Suprapubic skin (tissue), 4 donors: ENCODE results near the gene ENGASE. TPM values are rescaled to one million over a fixed set of nuclear protein-coding genes. Genes with fewer than 3 reads are reported as not detected.

Experiments used
- DNase-seq, 2 donors: peaks; one replicate each; pipeline ENCODE4 v3.0.0-alpha.2; 2019; ENCODE audit warnings: low spot score in 2 of 2
- H3K27ac ChIP-seq: fragments of 200-600 bp; sonication (generic); one replicate; pipeline ENCODE4 v1.5.1; 2019
- H3K27me3 ChIP-seq: fragments of 200-600 bp; sonication (generic); one replicate; pipeline ENCODE4 v1.5.1; 2019
- H3K36me3 ChIP-seq: fragments of 200-600 bp; sonication (generic); one replicate; pipeline ENCODE4 v1.5.1; 2019
- H3K4me1 ChIP-seq: fragments of 200-600 bp; sonication (generic); one replicate; pipeline ENCODE4 v1.5.1; 2019
- H3K4me3 ChIP-seq: fragments of 200-600 bp; sonication (generic); one replicate; pipeline ENCODE4 v1.5.1; 2019; ENCODE audit warnings: mild to moderate bottlenecking
- H3K9me3 ChIP-seq: fragments of 200-600 bp; sonication (generic); one replicate; pipeline ENCODE4 v1.5.1; 2019
- EP300 ChIP-seq: sonication (generic); formaldehyde crosslinking; IDR thresholded peaks from one replicate; pipeline ENCODE4 v1.6.1; 2017; ENCODE audit warnings: antibody characterized with exemption
- POLR2A ChIP-seq, 2 donors: fragments of 450-650 bp; IDR thresholded peaks; one replicate each; pipeline ENCODE4 v1.6.1; 2017; ENCODE audit warnings: antibody characterized with exemption in 2 of 2, mild to moderate bottlenecking in 2 of 2, moderate library complexity in 2 of 2
- POLR2AphosphoS5 ChIP-seq, 3 donors: sonication (generic); formaldehyde crosslinking; IDR thresholded peaks; one replicate each; pipeline ENCODE4 v1.6.1; 2017; ENCODE audit warnings: antibody characterized with exemption in 3 of 3
- whole genome bisulfite sequencing: methylation state at CpG from one replicate; pipeline ENCODE4 v1.1.5; 2018; 5-methylcytosine and 5-hydroxymethylcytosine counted together
- total RNA-seq, 4 donors: library from RNA; depleted of rRNA; stranded (reverse); fragments of >200 nt; gene quantifications; one replicate each; pipeline ENCODE4 v1.1.0, GENCODE V29; 2016
- TF ChIP-seq, protein P1 (sequence below), 2 donors: fragments of 200-600 bp in 1 of 2; fragments of 450-650 bp in 1 of 2; sonication (generic) in 1 of 2; IDR thresholded peaks; one replicate each; pipeline ENCODE4 v1.5.1; 2016 to 2019; ENCODE audit warnings: antibody characterized with exemption in 2 of 2, mild to moderate bottlenecking in 1 of 2, moderate library complexity in 1 of 2

The ENGASE gene
- total RNA-seq, 4 donors from 2014 or later: 20.6 to 87.6 (median 38.4) TPM

DNA sequence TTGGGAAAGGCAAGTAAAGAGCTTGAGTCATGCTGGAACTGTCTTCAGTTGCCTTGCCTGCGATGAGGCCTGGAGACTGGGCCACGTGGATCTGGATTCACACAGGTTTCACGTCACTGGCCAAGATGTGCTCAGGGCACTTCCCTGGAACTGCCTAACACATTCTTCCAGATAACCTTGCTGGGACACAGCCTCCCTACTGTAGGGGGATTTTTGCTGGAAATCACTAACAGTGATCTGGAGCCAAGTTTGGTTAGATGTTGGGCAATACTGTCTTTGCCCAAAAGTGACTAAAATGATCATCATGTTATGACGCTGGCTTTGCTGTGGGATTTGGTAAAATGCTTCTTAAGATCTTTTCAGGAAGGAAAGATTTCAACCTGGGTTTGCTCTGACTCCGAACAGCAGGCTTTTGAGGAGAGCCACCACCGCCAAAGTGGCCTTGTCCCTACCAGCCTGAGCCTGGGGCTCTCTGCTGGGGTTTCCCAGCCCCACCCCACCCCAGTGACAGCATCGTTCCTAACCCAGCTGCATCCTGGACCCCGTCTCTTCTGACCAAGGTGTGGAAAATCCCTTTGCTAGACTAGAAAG, 36.0 kb upstream of the ENGASE start:
- Histone ChIP-seq H3K27ac (peak overlapping the region; percentile 71), H3K4me1 (peaks cover 56% of the 10 kb centered on the region), H3K27me3 (no peaks in the 10 kb centered on the region), H3K36me3 (no peaks in the 10 kb centered on the region), H3K4me3 (no peak overlapping the region), H3K9me3 (no peaks in the 10 kb centered on the region)
- DNase-seq: peak; percentile 83 to 87
- WGBS: 20% methylated on average over 8 of the region's 8 CpGs
- TF ChIP-seq EP300: no peak
- TF ChIP-seq POLR2AphosphoS5 (IDR thresholded peaks at IDR 0.05): peak; percentile 18 to 93 (median 49)

DNA sequence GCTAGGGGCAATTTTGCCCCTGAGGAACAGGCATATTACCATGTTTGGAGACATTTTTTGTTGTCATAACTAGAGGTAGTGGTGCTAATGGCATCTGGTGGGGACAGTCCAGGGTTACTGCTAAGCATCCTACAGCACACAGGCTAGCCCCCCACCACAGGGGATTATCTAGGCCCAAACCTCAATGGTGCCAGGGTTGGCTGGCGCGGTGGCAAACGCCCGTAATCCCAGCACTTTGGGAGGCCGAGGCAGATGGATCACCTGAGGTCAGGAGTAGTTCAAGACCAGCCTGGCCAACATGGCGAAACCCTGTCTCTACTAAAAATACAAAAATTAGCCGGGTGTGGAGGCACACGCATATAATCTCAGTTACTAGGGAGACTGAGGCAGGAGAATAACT, 35.5 kb upstream of the ENGASE start:
- DNase-seq: peak in 1 of 2 donors; percentile 58
- H3K4me1 ChIP-seq: peaks cover 51% of the 10 kb centered on the region
- TF ChIP-seq, protein P1, sequence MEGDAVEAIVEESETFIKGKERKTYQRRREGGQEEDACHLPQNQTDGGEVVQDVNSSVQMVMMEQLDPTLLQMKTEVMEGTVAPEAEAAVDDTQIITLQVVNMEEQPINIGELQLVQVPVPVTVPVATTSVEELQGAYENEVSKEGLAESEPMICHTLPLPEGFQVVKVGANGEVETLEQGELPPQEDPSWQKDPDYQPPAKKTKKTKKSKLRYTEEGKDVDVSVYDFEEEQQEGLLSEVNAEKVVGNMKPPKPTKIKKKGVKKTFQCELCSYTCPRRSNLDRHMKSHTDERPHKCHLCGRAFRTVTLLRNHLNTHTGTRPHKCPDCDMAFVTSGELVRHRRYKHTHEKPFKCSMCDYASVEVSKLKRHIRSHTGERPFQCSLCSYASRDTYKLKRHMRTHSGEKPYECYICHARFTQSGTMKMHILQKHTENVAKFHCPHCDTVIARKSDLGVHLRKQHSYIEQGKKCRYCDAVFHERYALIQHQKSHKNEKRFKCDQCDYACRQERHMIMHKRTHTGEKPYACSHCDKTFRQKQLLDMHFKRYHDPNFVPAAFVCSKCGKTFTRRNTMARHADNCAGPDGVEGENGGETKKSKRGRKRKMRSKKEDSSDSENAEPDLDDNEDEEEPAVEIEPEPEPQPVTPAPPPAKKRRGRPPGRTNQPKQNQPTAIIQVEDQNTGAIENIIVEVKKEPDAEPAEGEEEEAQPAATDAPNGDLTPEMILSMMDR (IDR thresholded peaks at IDR 0.05): no peak
- no peak for TF ChIP-seq POLR2A (IDR thresholded peaks at IDR 0.05)
- no peak for TF ChIP-seq EP300
- no peak for TF ChIP-seq POLR2AphosphoS5 (IDR thresholded peaks at IDR 0.05)
- no peaks in the 10 kb centered on the region for H3K36me3 ChIP-seq
- WGBS: 80% methylated on average over 6 of the region's 8 CpGs
- H3K4me3 ChIP-seq: no peak overlapping the region
- H3K27me3 ChIP-seq: no peaks in the 10 kb centered on the region
- H3K27ac ChIP-seq: peak overlapping the region; percentile 71
- H3K9me3 ChIP-seq: no peaks in the 10 kb centered on the region

DNA sequence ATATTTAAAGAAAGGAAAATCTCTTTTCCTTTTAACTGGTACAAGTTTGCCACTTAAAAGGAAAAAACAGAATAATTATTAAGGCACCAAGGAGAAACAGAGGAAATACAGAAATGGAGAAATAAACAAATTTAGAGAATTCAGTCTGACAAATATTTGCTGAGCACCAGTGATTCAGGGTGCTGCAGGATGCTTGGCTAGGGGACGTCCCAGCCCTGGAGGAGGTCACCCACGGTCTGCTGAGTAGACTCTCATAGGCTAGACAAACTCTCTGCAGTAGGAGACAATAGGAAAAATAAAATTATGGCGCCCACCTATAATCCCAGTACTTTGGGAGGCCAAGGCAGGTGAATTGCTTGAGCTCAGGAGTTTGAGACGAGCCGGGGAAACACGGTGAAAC, 34.7 kb upstream of the ENGASE start:
- WGBS: 92% methylated on average over 6 of the region's 6 CpGs
- Histone ChIP-seq H3K4me1 (peaks cover 44% of the 10 kb centered on the region), H3K4me3 (no peak overlapping the region), H3K27me3 (no peaks in the 10 kb centered on the region), H3K27ac (no peak overlapping the region), H3K36me3 (no peaks in the 10 kb centered on the region), H3K9me3 (no peaks in the 10 kb centered on the region)
- TF ChIP-seq POLR2A (IDR thresholded peaks at IDR 0.05) (no peak), POLR2AphosphoS5 (IDR thresholded peaks at IDR 0.05) (no peak), EP300 (no peak)
- TF ChIP-seq, protein P1 (IDR thresholded peaks at IDR 0.05): no peak
- no peak for DNase-seq

DNA sequence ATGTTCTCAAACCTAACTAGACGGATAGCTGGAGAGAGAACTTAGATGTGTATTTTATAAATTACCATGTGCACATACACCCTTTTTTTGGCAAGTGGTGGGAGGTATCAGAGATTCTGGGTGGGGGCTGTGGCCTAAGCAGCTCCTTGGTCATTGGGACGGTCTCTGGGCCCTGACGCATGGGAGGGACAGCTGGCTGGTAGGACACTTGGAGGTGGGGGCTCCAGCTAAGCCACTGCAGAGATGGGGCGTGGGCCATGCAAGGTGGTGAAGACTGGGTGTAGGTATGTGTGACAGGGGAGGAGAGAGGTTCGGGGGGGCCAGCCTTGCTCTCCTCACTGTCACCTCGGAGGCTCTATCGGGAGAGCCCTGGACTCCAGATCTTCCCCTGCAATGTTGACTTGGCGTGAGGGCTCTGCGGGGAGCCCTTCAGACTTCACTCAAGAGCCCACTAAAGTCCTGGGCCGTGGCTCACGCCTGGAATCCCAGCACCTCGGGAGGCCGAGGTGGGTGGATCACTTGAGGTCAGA, 33.5 kb upstream of the ENGASE start:
- H3K4me3 ChIP-seq: no peak overlapping the region
- H3K9me3 ChIP-seq: no peaks in the 10 kb centered on the region
- TF ChIP-seq POLR2AphosphoS5 (IDR thresholded peaks at IDR 0.05) (no peak), EP300 (no peak), POLR2A (IDR thresholded peaks at IDR 0.05) (no peak)
- TF ChIP-seq, protein P1 (IDR thresholded peaks at IDR 0.05): no peak
- no peak overlapping the region for H3K27ac ChIP-seq
- 92% methylated on average over 12 of the region's 13 CpGs for WGBS
- H3K27me3 ChIP-seq: no peaks in the 10 kb centered on the region
- H3K36me3 ChIP-seq: no peaks in the 10 kb centered on the region
- no peak for DNase-seq
- H3K4me1 ChIP-seq: peaks cover 44% of the 10 kb centered on the region

DNA sequence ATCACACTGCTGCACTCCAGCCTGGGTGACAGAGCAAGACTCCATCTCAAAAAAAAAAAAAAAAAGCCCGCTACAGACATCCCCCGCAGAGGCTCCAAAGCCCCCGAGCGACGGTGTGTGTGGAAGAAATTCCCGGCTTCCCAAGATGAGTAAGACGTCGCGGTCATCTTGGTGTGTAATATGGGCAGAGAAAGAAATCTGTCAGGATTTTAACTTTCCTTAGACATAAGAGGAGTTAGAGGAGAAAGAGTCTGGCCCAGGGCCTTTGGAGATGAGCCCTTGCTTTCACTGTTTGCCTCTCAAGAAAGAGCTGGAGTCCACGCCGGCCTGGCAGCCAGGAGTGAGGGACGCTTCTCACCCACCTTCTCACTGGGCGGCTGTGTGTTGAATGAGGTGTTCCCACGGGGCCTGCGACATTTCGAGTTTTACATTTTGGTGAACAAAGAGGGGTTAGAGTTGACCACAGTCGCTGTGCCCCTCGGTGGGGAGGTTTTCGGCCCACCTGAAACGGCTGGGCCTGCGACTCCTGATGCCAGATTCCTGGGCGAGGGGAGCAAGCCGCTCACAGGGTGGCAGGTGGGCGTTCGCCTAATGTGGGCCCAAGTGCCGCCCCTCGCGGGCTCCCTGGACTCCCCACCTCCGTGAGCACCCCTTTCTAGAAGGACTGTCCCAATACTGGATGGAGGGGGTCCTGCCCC, 32.8 kb upstream of the ENGASE start:
- H3K9me3 ChIP-seq: no peaks in the 10 kb centered on the region
- TF ChIP-seq POLR2AphosphoS5 (IDR thresholded peaks at IDR 0.05): no peak
- no peak for TF ChIP-seq POLR2A (IDR thresholded peaks at IDR 0.05)
- TF ChIP-seq, protein P1 (IDR thresholded peaks at IDR 0.05): no peak
- TF ChIP-seq EP300: no peak
- no peak overlapping the region for H3K27ac ChIP-seq
- no peaks in the 10 kb centered on the region for H3K27me3 ChIP-seq
- H3K4me3 ChIP-seq: no peak overlapping the region
- peaks cover 43% of the 10 kb centered on the region for H3K4me1 ChIP-seq
- WGBS: 84% methylated on average over 28 of the region's 29 CpGs
- no peak for DNase-seq
- no peaks in the 10 kb centered on the region for H3K36me3 ChIP-seq
